ENCODE results near the gene RTN4R.

RTN4R gene

GRCh38 chr22:20196094-20196842 lies 71.8 kb downstream of the RTN4R start:
- no peak for TF ChIP-seq SIN3A (IDR thresholded peaks at IDR 0.05; ENCODE audit: borderline replicate concordance, insufficient read depth, low read length)
- TF ChIP-seq TAF1 (IDR thresholded peaks at IDR 0.05; ENCODE audit: borderline replicate concordance, insufficient read depth, low read length): no peak
- no peak for TF ChIP-seq POLR2AphosphoS5 (IDR thresholded peaks at IDR 0.05; ENCODE audit: low read depth, low read length)
- no peak for TF ChIP-seq REST (IDR thresholded peaks at IDR 0.05; ENCODE audit: insufficient read depth in 1 of 2, low read depth in 2 of 2, low read length in 2 of 2)
- TF ChIP-seq FOXP2 (optimal IDR thresholded peaks at IDR 0.05; ENCODE audit: borderline replicate concordance, extremely low read depth, extremely low read length, insufficient read depth): no peak

DNA sequence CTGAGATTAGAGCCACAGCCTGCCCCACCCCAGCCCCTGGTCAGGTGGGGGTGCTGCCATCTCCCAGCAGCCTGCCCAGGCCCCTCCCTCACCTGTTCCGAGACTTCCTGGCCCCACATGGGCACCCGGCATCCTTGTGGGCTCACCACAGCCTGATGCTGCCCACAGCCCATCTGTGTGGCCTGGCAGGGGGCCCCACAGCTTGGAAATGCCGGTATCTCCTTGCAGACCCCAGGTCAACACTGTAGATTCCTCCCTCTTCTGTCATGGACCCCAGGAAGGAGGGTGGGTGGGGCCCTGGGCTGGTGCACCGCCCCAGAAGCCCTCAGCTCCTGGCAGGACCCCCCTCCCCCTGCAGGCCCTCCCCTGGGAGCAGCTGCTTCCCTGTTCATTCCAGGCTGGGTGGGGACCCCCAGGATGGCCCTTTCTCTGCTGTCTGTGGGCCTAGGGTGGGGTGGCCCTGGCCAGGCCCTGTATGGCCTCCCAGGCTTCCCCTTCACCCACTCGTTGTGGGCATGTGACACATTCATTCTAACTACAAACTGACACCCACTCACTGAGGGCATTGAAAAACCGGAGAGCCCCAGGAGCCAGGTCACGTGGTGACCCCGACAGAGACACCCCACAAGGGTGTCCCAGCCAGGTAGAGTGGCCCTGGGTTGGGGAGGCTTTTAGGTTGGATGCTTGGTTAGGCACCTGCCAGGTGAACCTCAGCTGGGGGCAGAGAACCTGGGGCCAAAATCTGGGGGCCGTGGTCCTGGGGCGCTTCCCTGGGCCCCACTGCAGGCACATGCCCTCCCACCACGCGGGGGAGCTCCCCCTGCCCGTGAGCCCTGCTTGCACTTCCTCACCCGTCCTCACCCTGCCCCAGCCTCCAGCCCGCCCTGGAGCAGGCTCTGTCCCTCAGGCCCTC lies 73.2 kb downstream of the RTN4R start:
- TF ChIP-seq SIN3A (IDR thresholded peaks at IDR 0.05; ENCODE audit: borderline replicate concordance, insufficient read depth, low read length): no peak
- no peak for TF ChIP-seq REST (IDR thresholded peaks at IDR 0.05; ENCODE audit: insufficient read depth in 1 of 2, low read depth in 2 of 2, low read length in 2 of 2)
- TF ChIP-seq FOXP2 (optimal IDR thresholded peaks at IDR 0.05; ENCODE audit: borderline replicate concordance, extremely low read depth, extremely low read length, insufficient read depth): no peak

DNA sequence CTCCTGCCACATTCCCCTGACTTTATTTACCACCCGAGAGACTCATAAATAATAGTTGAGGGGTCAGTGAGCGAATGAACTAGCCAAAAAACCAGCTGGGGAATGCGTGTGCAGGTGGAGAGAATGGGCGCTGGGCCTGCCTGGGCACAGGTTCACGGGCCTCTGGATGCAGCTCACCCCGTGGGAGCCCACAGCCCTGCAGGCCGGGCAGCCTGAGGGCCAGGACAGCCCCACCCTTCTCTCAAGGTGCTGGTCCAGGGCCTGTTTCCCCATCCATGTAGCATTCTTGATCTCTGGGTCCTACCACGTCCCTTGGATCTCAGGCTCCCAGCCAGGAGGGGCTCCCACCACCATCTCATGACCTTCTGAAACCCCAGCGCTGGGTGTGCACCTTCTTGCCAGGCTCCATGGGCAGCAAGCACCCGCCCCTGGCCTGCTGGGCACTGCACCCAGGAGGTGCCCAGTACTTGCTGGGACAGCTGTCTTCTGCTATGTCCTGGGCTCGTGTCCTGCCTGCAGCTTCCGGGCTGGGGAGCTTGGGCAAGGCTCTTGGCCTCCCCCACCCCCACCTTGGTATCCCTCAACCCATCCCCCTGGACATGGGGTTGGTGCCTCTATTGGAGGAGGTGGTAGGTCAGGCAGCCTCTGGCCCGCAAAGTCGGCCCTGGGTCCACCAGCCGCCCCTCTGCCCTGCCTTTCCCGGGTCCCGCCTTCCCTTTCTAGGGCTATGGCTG lies 74.2 kb downstream of the RTN4R start:
- TF ChIP-seq SIN3A (IDR thresholded peaks at IDR 0.05; ENCODE audit: borderline replicate concordance, insufficient read depth, low read length) (no peak), TAF1 (IDR thresholded peaks at IDR 0.05; ENCODE audit: borderline replicate concordance, insufficient read depth, low read length) (no peak), POLR2AphosphoS5 (IDR thresholded peaks at IDR 0.05; ENCODE audit: low read depth, low read length) (no peak), FOXP2 (optimal IDR thresholded peaks at IDR 0.05; ENCODE audit: borderline replicate concordance, extremely low read depth, extremely low read length, insufficient read depth) (no peak), REST (IDR thresholded peaks at IDR 0.05; ENCODE audit: insufficient read depth in 1 of 2, low read depth in 2 of 2, low read length in 2 of 2) (no peak)

- TF ChIP-seq SIN3A (IDR thresholded peaks at IDR 0.05; ENCODE audit: borderline replicate concordance, insufficient read depth, low read length): no peak
- TF ChIP-seq REST (IDR thresholded peaks at IDR 0.05; ENCODE audit: insufficient read depth in 1 of 2, low read depth in 2 of 2, low read length in 2 of 2): no peak
- TF ChIP-seq POLR2AphosphoS5 (IDR thresholded peaks at IDR 0.05; ENCODE audit: low read depth, low read length): no peak
- no peak for TF ChIP-seq TAF1 (IDR thresholded peaks at IDR 0.05; ENCODE audit: borderline replicate concordance, insufficient read depth, low read length)
- TF ChIP-seq FOXP2 (optimal IDR thresholded peaks at IDR 0.05; ENCODE audit: borderline replicate concordance, extremely low read depth, extremely low read length, insufficient read depth): no peak
These were observed 75.0 kb downstream of the RTN4R start for GRCh38 chr22:20192972-20193760.

Data from PFSK-1 (cell line).